Measurements from ENCODE around the gene GABRG3.

The GABRG3 gene

GRCh38 chr15:26967719-26968269 is 3.2 kb upstream of the GABRG3 start:
- no peak for TF ChIP-seq CTCF (conservative IDR thresholded peaks at IDR 0.05)
- H3K27ac ChIP-seq = peak overlapping the region; percentile 21; the same call in 1 of the 2 replicates

- no peak for TF ChIP-seq CTCF (conservative IDR thresholded peaks at IDR 0.05)
- H3K27ac ChIP-seq = no peak overlapping the region
These were observed 2.2 kb upstream of the GABRG3 start for GRCh38 chr15:26968806-26969205.

- H3K27ac ChIP-seq = peak overlapping the region; percentile 56; the same call in 1 of the 2 replicates
These were observed 464 bp downstream of the GABRG3 start for GRCh38 chr15:26971271-26972018.

GRCh38 chr15:26972636-26973035 is 1.7 kb downstream of the GABRG3 start:
- H3K27ac ChIP-seq = no peak overlapping the region
- no peak for TF ChIP-seq CTCF (conservative IDR thresholded peaks at IDR 0.05)

More at GRCh38 chr15:26971271-26972018, 464 bp downstream of the GABRG3 start:
- TF ChIP-seq CTCF (conservative IDR thresholded peaks at IDR 0.05) = peak; percentile 50

GRCh38 chr15:26974120-26974780 is 3.3 kb downstream of the GABRG3 start:
- TF ChIP-seq CTCF (conservative IDR thresholded peaks at IDR 0.05) = peak; percentile 81
- H3K27ac ChIP-seq = no peak overlapping the region

GRCh38 chr15:26981492-26981891 is 10.5 kb downstream of the GABRG3 start:
- no peak overlapping the region for H3K27ac ChIP-seq
- no peak for TF ChIP-seq CTCF (conservative IDR thresholded peaks at IDR 0.05)

- no peak overlapping the region for H3K27ac ChIP-seq
- TF ChIP-seq CTCF (conservative IDR thresholded peaks at IDR 0.05) = no peak
These were observed 12.8 kb downstream of the GABRG3 start for GRCh38 chr15:26983822-26984221.
